Measurements from ENCODE around the gene TBC1D30.
"Not testable (repeated sequence)": the region's sequence is repeated elsewhere in the genome, so short reads cannot be mapped to it uniquely, and the experiment has no call there.

The TBC1D30 gene, protein sequence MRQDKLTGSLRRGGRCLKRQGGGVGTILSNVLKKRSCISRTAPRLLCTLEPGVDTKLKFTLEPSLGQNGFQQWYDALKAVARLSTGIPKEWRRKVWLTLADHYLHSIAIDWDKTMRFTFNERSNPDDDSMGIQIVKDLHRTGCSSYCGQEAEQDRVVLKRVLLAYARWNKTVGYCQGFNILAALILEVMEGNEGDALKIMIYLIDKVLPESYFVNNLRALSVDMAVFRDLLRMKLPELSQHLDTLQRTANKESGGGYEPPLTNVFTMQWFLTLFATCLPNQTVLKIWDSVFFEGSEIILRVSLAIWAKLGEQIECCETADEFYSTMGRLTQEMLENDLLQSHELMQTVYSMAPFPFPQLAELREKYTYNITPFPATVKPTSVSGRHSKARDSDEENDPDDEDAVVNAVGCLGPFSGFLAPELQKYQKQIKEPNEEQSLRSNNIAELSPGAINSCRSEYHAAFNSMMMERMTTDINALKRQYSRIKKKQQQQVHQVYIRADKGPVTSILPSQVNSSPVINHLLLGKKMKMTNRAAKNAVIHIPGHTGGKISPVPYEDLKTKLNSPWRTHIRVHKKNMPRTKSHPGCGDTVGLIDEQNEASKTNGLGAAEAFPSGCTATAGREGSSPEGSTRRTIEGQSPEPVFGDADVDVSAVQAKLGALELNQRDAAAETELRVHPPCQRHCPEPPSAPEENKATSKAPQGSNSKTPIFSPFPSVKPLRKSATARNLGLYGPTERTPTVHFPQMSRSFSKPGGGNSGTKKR

DNA sequence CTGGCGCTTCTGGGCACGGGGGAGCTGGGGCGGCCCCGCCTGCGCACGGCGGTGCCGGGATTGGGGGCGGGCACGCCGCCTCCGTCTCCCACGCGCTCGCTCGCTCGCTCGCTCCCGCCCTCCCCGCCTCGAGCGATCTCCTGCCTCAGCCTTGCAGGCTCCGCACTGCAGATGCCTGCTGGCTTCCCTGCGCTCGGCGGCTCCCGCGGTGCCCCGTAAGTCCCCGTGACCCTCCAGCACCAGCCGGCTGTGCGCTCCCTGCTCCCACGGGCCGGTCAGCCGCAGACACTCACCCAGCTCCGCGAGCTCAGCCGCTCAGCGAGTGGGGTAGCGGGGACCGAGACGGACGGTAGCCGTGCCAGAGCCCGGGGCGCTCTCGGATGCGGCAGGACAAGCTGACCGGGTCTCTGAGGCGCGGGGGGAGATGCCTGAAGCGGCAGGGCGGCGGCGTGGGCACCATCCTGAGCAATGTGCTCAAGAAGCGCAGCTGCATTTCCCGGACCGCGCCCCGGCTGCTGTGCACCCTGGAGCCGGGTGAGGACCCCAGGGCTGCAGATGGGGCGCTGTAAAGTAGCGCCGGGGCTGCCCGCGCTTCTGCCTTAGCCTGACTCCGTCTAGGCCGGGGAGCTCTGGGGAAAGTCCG, at the start of gene TBC1D30:
Gene TBC1D30 (plus strand): TSS at position 148 of the 643 bp plus-strand sequence. CDS start 233 bp downstream, at position 381.
- DNase-seq (ENCODE audit: low read depth) = no peak
- peak within 1 kb of the TSS; percentile 44 for H3K4me3 ChIP-seq (ENCODE audit: low read depth, low read length)

DNA sequence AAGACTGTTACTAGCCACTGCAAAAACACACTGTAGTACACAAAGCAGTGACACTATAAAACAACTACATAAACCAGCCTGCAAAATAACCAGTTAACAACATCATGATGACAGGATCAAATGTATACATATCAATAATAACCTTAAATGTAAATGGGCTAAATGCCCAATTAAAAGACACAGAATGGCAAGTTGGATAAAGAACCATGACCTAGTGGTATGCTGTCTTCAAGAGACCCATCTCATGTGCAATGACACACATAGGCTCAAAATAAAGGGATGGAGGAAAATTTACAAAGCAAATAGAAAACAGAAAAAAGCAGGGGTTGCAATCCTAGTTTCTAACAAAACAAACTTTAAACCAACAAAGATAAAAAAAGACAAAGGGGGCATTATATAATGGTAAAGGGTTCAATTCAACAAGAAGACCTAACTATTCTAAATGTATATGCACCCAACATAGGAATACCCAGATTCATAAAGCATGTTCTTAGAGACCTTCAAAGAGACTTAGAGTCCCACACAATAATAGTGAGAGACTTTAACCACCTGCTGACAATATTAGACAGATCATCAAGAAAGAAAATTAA, 49.2 kb upstream of the TBC1D30 start:
- not testable (repeated sequence) for H3K4me3 ChIP-seq (ENCODE audit: low read depth, low read length); DNase-seq (ENCODE audit: low read depth)

DNA sequence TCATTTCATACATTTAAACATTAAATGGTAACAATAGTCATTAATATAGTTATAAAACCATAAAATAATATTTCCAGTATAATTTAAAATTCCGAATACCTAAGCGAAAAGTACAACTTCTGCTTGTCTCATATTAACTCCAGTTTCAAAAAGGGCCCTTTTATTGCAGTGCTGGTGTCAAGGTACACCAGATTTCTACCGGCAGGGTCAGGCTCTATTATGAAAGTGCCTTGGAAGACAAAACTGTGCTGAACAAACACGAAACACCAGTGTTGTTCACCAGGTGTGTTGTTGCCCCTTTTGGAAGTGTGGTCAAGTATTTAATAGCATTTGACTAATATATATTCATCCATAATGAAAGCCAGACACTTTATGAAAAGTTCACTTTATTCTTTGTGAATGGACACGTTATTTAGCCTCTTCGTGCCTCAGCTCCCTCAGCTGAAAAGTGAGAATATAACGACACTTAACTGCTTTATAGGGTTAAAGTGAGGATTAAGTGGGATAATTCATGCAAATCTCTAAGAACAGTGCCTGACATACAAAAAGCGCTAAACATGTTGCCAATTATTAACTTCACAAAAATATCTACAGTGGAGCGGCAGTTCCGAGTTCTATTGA, 45.0 kb upstream of the TBC1D30 start:
- DNase-seq (ENCODE audit: low read depth) = no peak
- H3K4me3 ChIP-seq (ENCODE audit: low read depth, low read length) = no peak overlapping the region

DNA sequence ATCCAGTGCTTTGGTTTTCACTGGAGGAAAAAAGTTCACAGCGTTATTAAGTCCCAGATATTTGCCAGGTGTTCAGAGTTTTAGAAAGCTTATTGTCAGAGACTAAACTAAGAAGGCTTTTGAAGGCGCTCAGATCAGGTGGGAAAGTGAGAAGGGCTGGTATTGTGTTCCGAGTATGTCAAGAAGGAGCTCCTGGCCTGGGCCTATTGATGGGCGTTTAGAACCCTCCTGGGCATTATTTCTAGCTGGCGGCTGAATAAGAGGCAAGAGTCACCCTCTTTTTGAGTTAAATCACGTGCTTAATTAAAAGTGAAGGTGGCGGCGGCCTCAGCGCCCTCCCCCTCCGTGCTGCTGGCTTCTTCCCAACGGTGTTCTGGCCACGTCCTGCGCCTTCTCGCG, 44.3 kb upstream of the TBC1D30 start:
- peak overlapping the region; percentile 40 for H3K4me3 ChIP-seq (ENCODE audit: low read depth, low read length)
- DNase-seq (ENCODE audit: low read depth) = no peak

DNA sequence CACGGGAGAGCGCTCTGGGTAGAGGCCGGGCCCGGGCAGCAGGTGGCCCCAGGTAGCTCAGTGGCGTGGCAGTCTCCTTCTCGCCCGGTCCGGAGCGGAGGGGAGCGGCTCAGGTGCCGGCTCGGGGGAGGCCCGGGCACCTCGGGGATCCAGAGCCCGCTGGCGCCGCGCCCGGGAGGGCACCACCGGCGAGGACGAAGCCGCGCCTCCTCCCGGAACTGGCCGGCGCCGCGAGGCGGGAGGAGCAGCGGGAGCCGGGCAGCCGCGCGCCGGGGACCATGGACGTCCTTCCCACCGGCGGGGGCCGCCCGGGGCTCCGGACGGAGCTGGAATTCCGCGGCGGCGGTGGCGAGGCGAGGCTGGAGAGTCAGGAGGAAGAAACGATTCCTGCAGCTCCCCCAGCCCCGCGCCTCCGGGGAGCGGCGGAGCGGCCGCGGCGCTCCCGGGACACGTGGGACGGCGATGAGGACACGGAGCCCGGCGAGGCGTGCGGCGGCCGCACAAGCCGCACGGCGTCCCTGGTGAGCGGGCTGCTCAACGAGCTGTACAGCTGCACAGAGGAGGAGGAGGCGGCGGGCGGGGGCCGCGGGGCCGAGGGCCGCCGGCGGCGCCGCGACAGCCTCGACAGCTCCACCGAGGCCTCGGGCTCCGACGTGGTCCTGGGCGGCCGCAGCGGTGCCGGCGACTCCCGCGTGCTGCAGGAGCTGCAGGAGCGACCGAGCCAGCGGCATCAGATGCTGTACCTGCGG, 43.7 kb upstream of the TBC1D30 start:
- no peak for DNase-seq (ENCODE audit: low read depth)
- H3K4me3 ChIP-seq (ENCODE audit: low read depth, low read length) = peak overlapping the region; percentile 40

DNA sequence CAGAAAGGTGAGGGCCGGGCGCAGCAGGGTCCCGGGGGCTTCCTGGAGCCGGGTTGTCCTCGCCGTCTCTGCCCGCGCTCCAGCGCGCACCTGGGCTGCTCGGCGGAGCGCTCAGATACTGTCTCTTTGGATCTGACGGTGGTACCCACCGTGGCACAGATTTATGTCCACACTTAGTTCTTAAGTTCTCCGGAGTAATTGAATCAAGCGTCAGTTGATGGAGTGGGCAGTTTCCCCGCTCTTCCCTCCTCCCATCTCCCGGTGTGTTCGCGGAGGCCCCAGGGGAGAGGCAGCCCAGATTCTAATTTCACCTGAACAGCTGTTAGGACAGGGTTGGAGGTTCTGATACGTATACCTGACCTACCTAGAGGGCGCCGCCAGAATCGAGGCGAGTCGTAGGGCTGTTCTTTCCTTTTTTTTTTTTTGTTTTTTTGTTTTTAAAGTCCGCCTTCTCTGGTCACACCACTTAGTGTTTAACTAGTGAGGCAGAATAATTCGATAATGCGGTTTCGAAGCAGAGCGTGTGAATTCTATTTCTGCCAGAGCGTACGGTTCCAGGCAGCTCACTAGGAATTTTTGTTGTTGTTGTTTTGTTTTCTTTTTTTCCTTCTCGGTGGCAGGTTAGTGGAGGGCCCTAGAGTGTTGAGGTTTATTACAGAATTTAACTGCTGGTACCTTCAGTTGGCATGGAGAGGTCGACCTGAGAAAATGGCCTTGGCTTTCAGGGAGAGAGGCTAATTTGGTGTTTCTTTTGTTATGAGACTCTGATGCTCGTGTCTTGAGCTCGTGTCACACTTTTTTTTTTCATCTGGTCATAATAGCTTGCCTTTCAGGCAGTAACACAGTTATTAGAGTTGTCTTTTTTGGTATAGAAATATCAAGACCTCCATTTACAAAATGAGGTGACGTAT, 42.9 kb upstream of the TBC1D30 start:
- H3K4me3 ChIP-seq (ENCODE audit: low read depth, low read length) = peak overlapping the region; percentile 9
- DNase-seq (ENCODE audit: low read depth) = no peak

DNA sequence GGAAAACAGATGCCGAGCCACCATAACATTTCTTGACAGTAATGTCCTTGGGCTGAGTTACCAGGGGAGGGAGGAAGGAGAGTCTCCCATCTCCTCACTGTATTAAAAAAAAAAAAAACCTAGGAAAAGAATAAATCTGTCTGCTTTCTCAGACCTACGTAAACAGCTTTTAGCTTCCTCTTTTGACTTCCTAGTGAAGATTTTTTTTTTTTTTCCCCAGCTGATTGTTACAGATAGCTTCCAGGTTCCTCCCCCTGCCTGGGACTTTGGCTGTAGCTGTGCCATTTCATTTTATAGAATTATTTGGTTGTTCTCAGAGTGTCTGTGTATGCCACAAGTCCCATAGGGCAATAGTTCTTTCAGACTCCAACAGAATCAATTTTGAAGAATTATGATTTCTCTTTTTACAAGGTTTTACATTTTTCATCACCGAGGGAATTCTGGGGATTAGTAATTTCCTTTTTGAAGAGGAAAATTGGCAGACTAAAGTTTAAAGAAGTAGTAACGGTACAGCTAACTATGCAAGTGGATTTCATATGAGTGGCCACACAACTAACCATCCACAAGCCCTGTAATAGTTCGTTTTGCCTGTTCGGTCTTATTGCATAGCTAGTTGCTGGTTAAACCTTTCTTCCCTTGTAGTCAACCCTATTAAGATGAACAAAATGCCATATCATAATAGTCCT, 42.1 kb upstream of the TBC1D30 start:
- no peak overlapping the region for H3K4me3 ChIP-seq (ENCODE audit: low read depth, low read length)
- no peak for DNase-seq (ENCODE audit: low read depth)

DNA sequence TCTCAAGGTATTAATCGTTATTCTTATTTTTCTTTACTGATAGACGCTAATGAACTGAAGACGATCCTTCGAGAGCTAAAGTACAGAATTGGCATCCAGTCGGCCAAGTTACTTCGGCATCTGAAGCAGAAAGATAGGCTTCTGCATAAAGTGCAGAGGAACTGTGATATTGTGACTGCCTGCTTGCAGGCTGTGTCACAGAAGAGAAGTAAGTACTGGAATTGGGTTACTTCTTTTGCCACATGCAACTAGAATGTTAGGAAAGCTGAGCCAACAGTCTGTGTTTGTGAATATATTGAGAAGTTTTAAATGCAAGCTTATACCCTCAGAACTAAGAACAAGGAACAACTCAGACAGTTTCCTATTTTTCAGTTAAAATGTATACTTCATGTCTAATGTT, 38.6 kb upstream of the TBC1D30 start:
- DNase-seq (ENCODE audit: low read depth) = no peak

DNA sequence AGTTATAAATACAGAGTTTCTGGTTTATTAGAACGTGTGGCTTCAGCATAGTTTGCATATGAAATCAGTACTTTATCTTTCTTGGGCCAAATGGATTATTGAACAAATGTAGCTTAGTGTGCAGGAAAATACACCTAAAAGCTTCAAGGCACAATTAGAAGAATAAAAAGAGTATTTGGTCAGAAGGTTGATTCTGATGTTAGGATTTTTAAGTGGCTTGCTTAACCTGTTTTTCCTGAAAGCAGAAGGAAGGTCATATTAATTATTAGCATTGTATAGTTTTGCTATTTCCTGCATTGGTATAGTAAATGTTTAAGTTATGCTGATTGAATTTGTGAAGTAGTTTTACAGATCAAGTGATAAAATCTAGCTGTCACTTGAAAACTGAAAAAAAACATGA, 34.3 kb upstream of the TBC1D30 start:
- no peak overlapping the region for H3K4me3 ChIP-seq (ENCODE audit: low read depth, low read length)
- no peak for DNase-seq (ENCODE audit: low read depth)

More for the DNA sequence above, 38.6 kb upstream of the TBC1D30 start:
- no peak overlapping the region for H3K4me3 ChIP-seq (ENCODE audit: low read depth, low read length)

DNA sequence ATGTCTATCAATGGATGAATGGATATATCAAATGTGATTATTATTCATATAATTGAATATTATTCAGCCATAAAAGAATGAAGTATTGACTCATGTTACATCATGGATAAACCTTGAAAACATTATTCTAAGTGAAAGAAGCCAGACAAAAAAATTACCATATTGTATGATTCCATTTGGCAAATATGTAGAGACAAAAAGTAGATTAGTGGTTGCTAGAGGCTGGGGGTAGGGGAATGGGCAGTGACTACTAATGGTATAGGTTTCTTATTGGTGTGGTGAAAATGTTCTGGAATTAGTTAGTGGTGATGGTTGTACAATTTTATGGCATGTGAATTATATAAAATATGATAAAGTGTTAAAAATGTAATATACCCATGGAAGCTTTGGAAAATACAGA, 33.4 kb upstream of the TBC1D30 start:
- no peak for DNase-seq (ENCODE audit: low read depth)
- no peak overlapping the region for H3K4me3 ChIP-seq (ENCODE audit: low read depth, low read length)

DNA sequence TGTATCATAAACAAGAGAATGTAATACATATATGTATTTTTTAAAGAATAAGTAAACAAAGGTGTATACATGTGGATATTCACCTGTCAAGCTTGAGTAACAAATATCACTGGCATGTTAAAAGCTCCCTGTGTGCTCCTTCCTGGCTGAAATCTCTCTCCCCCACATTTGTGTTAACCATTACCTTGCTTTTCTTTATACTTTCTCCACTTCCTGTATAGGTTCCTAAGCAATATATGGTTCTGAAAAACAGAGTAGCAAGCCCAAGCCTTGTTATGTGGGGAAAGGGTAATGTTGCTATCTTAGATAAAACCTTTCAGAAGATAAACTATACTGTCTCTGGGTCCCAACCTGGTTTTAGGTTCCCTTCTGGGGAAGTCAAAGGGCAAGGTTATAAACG, 32.3 kb upstream of the TBC1D30 start:
- H3K4me3 ChIP-seq (ENCODE audit: low read depth, low read length) = no peak overlapping the region
- DNase-seq (ENCODE audit: low read depth) = no peak

DNA sequence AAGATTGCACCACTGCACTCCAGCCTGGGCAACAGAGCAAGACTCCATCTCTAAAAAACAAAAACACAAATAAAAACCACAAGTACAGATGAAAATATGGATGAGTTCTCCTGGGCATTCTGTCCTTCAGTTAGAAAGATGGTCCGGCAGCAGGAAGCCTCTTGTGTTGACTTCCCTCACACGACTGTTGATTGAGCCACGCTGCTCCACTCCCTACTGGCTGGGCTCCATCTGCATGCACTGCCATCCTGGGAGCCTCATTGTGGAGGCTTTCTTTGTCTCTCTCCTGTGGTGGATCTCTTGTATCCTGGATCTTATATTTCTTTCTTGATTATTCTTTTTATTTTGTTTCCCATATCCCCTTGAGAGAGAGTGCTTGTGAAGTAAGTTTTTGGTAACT, 30.8 kb upstream of the TBC1D30 start:
- no peak overlapping the region for H3K4me3 ChIP-seq (ENCODE audit: low read depth, low read length)
- DNase-seq (ENCODE audit: low read depth) = no peak

DNA sequence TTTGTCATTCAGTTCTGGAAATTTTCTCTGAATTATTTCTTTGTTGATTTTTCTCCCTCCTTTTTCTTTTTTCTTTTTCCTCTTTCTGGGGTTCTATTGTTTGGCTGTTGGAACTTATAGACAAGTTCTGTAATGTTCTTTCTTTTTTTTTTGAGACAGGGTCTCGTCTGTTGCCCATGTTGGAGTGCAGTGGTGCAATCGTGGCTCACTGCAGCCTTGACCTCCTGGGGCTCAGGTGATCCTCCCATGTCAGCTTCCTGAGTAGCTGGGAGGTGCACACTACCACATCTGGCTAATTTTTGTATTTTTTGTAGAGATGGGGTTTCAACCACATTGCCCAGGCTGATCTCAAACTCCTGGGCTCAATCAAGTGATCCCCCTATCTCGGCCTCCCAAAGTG, 30.1 kb upstream of the TBC1D30 start:
- H3K4me3 ChIP-seq (ENCODE audit: low read depth, low read length) = no peak overlapping the region
- DNase-seq (ENCODE audit: low read depth) = no peak

DNA sequence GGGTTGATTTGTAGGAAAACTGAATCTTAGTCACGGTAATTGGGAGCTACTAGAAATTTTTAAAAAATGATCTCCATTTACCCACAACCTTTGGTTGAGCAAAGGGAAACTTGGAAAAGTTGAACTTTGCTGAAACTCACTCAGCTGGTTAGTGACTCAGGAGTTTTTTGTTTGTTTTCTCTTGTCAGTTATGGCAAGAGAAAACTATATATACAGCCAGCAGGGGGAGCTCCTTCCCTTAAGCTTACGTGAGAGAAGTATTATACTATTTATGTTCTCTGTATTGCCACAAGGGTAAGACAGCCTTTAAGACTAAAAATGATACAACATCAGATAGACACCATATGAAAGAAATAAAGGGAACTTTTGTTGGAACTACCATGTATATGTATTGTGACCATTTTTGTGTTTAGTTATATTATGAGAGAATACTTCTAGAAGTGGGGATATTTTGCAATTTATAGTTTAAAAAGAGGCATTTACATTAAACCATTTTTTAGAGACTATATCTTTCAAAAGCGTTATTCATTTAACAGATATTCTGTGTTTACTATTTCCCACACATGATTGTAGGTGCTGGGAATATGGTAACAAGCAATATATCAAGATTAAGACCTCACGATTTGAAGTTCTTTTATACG, 28.1 kb upstream of the TBC1D30 start:
- H3K4me3 ChIP-seq (ENCODE audit: low read depth, low read length) = no peak overlapping the region
- peak; percentile 70 for DNase-seq (ENCODE audit: low read depth)

DNA sequence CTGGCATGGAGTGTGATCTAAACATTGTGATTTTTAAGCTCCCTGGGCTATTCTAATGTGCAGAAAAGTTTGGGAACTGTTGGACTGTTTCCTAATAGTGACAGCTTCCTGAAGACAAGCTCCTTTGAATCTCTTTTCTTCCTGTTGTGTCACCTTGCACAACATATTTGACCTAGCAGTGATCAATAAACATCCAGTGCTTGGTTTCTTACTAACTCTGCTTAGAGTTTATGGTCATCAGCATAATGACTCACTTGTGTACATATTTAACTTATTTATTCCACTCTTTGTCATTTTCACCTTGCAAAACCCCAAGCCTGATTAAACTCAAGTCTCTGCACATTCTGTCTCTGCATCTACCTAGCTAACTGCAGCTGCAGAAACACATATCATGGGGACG, 27.3 kb upstream of the TBC1D30 start:
- DNase-seq (ENCODE audit: low read depth) = no peak
- H3K4me3 ChIP-seq (ENCODE audit: low read depth, low read length) = no peak overlapping the region

DNA sequence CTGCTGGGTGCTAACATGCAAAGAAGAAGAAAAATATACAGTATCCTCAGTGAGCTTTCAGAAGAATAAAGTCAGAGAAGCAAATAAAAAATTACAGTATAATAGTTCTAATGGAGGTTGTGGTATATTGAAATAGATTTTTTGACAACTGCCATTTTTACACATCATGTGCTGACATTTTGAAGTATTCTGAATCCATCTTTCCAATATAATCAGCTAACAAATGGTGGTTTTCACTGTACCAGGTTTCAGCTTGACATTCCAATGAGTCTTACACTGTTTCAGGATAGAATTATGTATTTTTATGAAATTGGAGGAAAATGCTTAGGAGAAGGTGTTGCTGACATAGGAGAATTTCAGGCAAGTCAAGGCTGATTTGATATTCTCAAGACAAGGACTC, 26.3 kb upstream of the TBC1D30 start:
- no peak for DNase-seq (ENCODE audit: low read depth)
- no peak overlapping the region for H3K4me3 ChIP-seq (ENCODE audit: low read depth, low read length)

DNA sequence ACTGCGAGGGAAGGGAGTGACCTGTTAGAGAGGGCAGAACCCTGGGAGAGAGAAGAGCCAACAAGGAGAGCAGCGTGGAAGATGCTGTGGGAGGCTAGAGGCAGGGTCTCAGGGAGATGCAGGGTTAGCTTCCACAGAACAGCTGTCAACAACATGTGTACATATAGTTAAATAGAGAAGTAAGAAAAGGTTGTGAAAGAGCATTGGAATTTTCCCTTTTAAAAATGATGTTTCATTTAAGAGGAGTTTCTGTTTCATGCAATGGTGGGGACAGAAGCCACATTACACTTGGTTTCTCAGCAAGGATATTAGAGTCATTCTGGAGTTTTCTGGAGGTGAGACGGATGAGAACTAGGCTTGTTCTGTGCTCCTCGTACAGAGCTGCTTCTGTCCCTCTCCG, 23.8 kb upstream of the TBC1D30 start:
- H3K4me3 ChIP-seq (ENCODE audit: low read depth, low read length) = no peak overlapping the region
- no peak for DNase-seq (ENCODE audit: low read depth)

All from skeletal muscle cell (primary cell).